ES-I3 (cell line): ENCODE measurements around the gene DCLK1.
A peak's percentile ranks its signal among the peaks of the same experiment; 100 is the strongest.

Experiments used
- H3K36me3 ChIP-seq: 2 replicates; pipeline ENCODE4 v1.6.1; 2013; ENCODE audit warnings: mild to moderate bottlenecking, low read length, control low read depth, moderate library complexity; ENCODE audit not compliant: insufficient read depth
- H3K4me1 ChIP-seq: 2 replicates; pipeline ENCODE4 v1.6.1; 2013; ENCODE audit warnings: mild to moderate bottlenecking, control low read depth, low read length; ENCODE audit not compliant: insufficient read depth
- H3K9ac ChIP-seq: 2 replicates; pipeline ENCODE4 v1.6.1; 2013; ENCODE audit warnings: low read depth, mild to moderate bottlenecking, low read length, moderate library complexity
- H3K9me3 ChIP-seq: 2 replicates; pipeline ENCODE4 v1.6.1; 2013; ENCODE audit warnings: mild to moderate bottlenecking, low read length, moderate library complexity; ENCODE audit not compliant: control insufficient read depth, insufficient read depth

Gene DCLK1

GRCh38 chr13:36131222-36131930, at the start of gene DCLK1:
TSS of gene DCLK1 (minus strand) at chr13:36131382.
- no peaks in the 10 kb centered on the region for H3K9me3 ChIP-seq
- H3K4me1 ChIP-seq = 0 out of 2 replicates have a peak, but pooled peaks cover 5% of the 10 kb centered on the region
- H3K36me3 ChIP-seq = no peaks in the 10 kb centered on the region
- peak within 1 kb of the TSS; percentile 50; the same call in 1 of the 2 replicates for H3K9ac ChIP-seq

- no peaks in the 10 kb centered on the region for H3K36me3 ChIP-seq
- H3K4me1 ChIP-seq = no peaks in the 10 kb centered on the region
- H3K9me3 ChIP-seq = no peaks in the 10 kb centered on the region
- no peak overlapping the region for H3K9ac ChIP-seq
Measured at GRCh38 chr13:36175621-36176020, 44.4 kb upstream of the DCLK1 start.

GRCh38 chr13:36174923-36175322, 43.7 kb upstream of the DCLK1 start:
- Histone ChIP-seq H3K36me3 (no peaks in the 10 kb centered on the region), H3K4me1 (no peaks in the 10 kb centered on the region), H3K9me3 (no peaks in the 10 kb centered on the region), H3K9ac (no peak overlapping the region)

GRCh38 chr13:36173571-36174322, 42.6 kb upstream of the DCLK1 start:
- Histone ChIP-seq H3K9ac (no peak overlapping the region), H3K36me3 (no peaks in the 10 kb centered on the region), H3K4me1 (no peaks in the 10 kb centered on the region), H3K9me3 (no peaks in the 10 kb centered on the region)

GRCh38 chr13:36166046-36166445, 34.9 kb upstream of the DCLK1 start:
- Histone ChIP-seq H3K4me1 (peaks cover 8% of the 10 kb centered on the region), H3K9me3 (no peaks in the 10 kb centered on the region), H3K9ac (no peak overlapping the region), H3K36me3 (no peaks in the 10 kb centered on the region)

- Histone ChIP-seq H3K9me3 (no peaks in the 10 kb centered on the region), H3K9ac (no peak overlapping the region), H3K36me3 (no peaks in the 10 kb centered on the region), H3K4me1 (peaks cover 8% of the 10 kb centered on the region)
Measured at GRCh38 chr13:36163809-36164308, 32.7 kb upstream of the DCLK1 start.

- Histone ChIP-seq H3K9me3 (no peaks in the 10 kb centered on the region), H3K4me1 (peaks cover 8% of the 10 kb centered on the region), H3K9ac (no peak overlapping the region), H3K36me3 (no peaks in the 10 kb centered on the region)
Measured at GRCh38 chr13:36163286-36163685, 32.1 kb upstream of the DCLK1 start.

GRCh38 chr13:36160297-36160696, 29.1 kb upstream of the DCLK1 start:
- Histone ChIP-seq H3K9ac (no peak overlapping the region), H3K9me3 (no peaks in the 10 kb centered on the region), H3K4me1 (peaks cover 8% of the 10 kb centered on the region), H3K36me3 (no peaks in the 10 kb centered on the region)

- Histone ChIP-seq H3K36me3 (no peaks in the 10 kb centered on the region), H3K9ac (no peak overlapping the region), H3K9me3 (no peaks in the 10 kb centered on the region), H3K4me1 (peaks cover 4% of the 10 kb centered on the region)
Measured at GRCh38 chr13:36158611-36159010, 27.4 kb upstream of the DCLK1 start.

- Histone ChIP-seq H3K9ac (no peak overlapping the region), H3K9me3 (no peaks in the 10 kb centered on the region), H3K36me3 (no peaks in the 10 kb centered on the region), H3K4me1 (no peaks in the 10 kb centered on the region)
Measured at GRCh38 chr13:36157480-36157879, 26.3 kb upstream of the DCLK1 start.

- no peaks in the 10 kb centered on the region for H3K4me1 ChIP-seq
- peak overlapping the region; percentile 48; the same call in 1 of the 2 replicates for H3K9ac ChIP-seq
- H3K36me3 ChIP-seq = no peaks in the 10 kb centered on the region
- H3K9me3 ChIP-seq = peaks cover 2% of the 10 kb centered on the region; the same call in 1 of the 2 replicates
Measured at GRCh38 chr13:36154567-36155291, 23.5 kb upstream of the DCLK1 start.

GRCh38 chr13:36151591-36151990, 20.4 kb upstream of the DCLK1 start:
- no peaks in the 10 kb centered on the region for H3K4me1 ChIP-seq
- H3K9ac ChIP-seq = no peak overlapping the region
- H3K36me3 ChIP-seq = no peaks in the 10 kb centered on the region
- peaks cover 2% of the 10 kb centered on the region; the same call in 1 of the 2 replicates for H3K9me3 ChIP-seq

GRCh38 chr13:36148446-36148845, 17.3 kb upstream of the DCLK1 start:
- no peak overlapping the region for H3K9ac ChIP-seq
- peaks cover 2% of the 10 kb centered on the region; the same call in 1 of the 2 replicates for H3K9me3 ChIP-seq
- H3K4me1 ChIP-seq = no peaks in the 10 kb centered on the region

GRCh38 chr13:36147330-36147729, 16.1 kb upstream of the DCLK1 start:
- peaks cover 2% of the 10 kb centered on the region; the same call in 1 of the 2 replicates for H3K9me3 ChIP-seq
- no peaks in the 10 kb centered on the region for H3K4me1 ChIP-seq
- H3K36me3 ChIP-seq = no peaks in the 10 kb centered on the region
- H3K9ac ChIP-seq = no peak overlapping the region

More at GRCh38 chr13:36148446-36148845, 17.3 kb upstream of the DCLK1 start:
- H3K36me3 ChIP-seq = no peaks in the 10 kb centered on the region
